Stimulated activated naive CD4-positive, alpha-beta T cell (primary cell): ENCODE data around the gene SCAF4.
A peak's percentile ranks its signal among the peaks of the same experiment; 100 is the strongest.
"Not testable (repeated sequence)": the region's sequence is repeated elsewhere in the genome, so short reads cannot be mapped to it uniquely, and the experiment has no call there.

Experiments
- DNase-seq, 6 experiments: peaks; one replicate each; lab custom pipeline; 2025; lab: John Stamatoyannopoulos, UW

SCAF4 gene

GRCh38 chr21:31668651-31669491 lies 63.0 kb downstream of the SCAF4 start:
- DNase-seq: no peak

- no peak for DNase-seq
Observed at GRCh38 chr21:31667639-31668038, 64.3 kb downstream of the SCAF4 start.

GRCh38 chr21:31667132-31667531 lies 64.8 kb downstream of the SCAF4 start:
- DNase-seq: no peak

GRCh38 chr21:31666445-31667010 lies 65.4 kb downstream of the SCAF4 start:
- no peak for DNase-seq

DNA sequence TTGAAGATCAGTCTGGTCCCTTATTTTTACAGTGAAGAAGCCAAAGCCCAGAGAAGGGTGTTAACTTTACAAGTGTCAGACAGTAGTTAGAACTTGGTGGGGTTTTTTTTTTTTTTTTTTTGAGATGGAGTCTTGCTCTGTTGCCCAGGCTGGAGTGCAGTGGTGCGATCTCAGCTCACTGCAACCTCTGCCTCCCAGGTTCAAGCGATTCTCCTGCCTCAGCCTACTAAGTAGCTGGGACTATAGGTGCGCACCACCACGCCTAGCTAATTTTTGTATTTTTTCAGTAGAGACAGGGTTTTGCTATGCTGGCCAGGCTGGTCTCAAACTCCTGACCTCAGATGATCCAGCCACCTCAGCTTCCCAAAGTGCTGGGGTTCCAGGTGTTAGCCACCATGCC lies 66.0 kb downstream of the SCAF4 start:
- not testable (repeated sequence) for DNase-seq

GRCh38 chr21:31665397-31665796 lies 66.5 kb downstream of the SCAF4 start:
- DNase-seq: no peak

- DNase-seq: no peak
Observed at GRCh38 chr21:31663584-31664249, 68.2 kb downstream of the SCAF4 start.

- DNase-seq: no peak
Observed at GRCh38 chr21:31660591-31660990, 71.3 kb downstream of the SCAF4 start.

DNA sequence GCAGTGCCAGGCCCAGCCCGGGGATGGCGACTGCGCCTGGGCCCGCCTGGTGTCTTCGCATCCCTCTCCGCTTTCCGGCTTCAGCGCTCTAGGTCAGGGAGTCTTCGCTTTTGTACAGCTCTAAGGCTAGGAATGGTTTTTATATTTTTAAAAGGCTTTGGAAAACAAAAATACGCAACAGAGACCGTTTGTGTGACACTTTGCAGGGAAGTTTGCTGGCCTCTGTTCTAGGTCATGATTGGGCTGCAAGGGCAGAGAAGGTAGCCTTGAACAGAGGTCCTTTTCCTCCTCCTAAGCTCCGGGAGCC lies 71.7 kb downstream of the SCAF4 start:
- peak in 2 of 6 experiments; percentile 34 to 62 for DNase-seq

DNA sequence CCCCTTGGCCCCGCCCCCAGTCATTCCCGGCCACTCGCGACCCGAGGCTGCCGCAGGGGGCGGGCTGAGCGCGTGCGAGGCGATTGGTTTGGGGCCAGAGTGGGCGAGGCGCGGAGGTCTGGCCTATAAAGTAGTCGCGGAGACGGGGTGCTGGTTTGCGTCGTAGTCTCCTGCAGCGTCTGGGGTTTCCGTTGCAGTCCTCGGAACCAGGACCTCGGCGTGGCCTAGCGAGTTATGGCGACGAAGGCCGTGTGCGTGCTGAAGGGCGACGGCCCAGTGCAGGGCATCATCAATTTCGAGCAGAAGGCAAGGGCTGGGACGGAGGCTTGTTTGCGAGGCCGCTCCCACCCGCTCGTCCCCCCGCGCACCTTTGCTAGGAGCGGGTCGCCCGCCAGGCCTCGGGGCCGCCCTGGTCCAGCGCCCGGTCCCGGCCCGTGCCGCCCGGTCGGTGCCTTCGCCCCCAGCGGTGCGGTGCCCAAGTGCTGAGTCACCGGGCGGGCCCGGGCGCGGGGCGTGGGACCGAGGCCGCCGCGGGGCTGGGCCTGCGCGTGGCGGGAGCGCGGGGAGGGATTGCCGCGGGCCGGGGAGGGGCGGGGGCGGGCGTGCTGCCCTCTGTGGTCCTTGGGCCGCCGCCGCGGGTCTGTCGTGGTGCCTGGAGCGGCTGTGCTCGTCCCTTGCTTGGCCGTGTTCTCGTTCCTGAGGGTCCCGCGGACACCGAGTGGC lies 72.2 kb downstream of the SCAF4 start, which contains the start of gene SOD1:
TSS of gene SOD1 (plus strand) at position 158 of the 723 bp plus-strand sequence. CDS start at position 235, 77 bp downstream.
- DNase-seq: peak; percentile 94 to 96 (median 95)

DNA sequence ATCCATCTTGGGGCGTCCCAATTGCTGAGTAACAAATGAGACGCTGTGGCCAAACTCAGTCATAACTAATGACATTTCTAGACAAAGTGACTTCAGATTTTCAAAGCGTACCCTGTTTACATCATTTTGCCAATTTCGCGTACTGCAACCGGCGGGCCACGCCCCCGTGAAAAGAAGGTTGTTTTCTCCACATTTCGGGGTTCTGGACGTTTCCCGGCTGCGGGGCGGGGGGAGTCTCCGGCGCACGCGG lies 72.7 kb downstream of the SCAF4 start:
- DNase-seq: no peak

GRCh38 chr21:31658053-31658452 lies 73.9 kb downstream of the SCAF4 start:
- DNase-seq: no peak

- DNase-seq: no peak
Observed at GRCh38 chr21:31656199-31657095, 75.5 kb downstream of the SCAF4 start.

DNA sequence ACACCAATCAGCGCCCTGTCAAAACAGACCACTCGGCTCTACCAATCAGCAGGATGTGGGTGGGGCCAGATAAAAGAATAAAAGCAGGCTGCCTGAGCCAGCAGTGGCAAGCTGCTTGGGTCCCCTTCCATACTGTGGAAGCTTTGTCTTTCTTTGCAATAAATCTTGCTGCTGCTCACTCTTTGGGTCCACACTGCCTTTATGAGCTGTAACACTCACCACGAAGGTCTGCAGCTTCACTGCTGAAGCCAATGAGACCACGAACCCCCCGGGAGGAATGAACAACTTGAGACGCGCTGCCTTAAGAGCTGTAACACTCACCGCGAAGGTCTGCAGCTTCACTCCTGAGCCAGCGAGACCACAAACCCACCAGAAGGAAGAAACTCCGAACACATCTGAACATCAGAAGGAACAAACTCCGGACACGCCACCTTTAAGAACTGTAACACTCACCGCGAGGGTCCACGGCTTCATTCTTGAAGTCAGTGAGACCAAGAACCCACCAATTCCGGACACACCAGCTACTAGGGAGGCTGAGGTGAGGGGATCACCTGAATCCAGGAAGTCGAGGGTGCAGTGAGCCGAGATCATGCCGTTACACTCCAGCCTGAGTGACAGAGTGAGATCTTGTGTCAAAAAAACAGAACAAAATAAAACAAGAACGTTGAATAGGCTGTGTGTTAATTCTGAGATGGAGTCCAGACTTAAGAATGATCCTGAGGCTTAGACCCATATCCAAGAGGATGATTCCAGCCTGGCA lies 76.9 kb downstream of the SCAF4 start:
- peak; percentile 16 to 68 (median 28) for DNase-seq

GRCh38 chr21:31654340-31654739 lies 77.6 kb downstream of the SCAF4 start:
- DNase-seq: no peak

- not testable (repeated sequence) for DNase-seq
Observed at GRCh38 chr21:31651491-31651890, 80.4 kb downstream of the SCAF4 start.

DNA sequence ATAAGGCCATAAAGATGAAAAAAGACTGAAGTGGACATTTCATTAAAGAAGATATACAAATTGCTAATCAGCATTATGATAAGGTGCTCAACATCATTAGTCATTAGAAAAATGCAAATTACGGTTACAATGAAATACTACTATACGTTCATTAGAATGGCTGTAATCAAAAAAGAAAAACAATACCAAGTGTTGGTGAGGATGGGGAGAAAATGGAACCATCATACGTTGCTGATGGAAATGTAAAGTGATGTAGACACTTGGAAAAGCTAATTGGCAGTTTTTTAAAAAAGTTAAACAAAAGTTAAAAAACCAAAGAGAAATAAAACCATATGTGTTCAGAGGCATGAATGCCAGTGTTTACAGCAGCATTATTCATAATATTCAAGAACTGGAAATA lies 81.0 kb downstream of the SCAF4 start:
- DNase-seq: no peak

- DNase-seq: no peak
Observed at GRCh38 chr21:31647650-31648049, 84.3 kb downstream of the SCAF4 start.

DNA sequence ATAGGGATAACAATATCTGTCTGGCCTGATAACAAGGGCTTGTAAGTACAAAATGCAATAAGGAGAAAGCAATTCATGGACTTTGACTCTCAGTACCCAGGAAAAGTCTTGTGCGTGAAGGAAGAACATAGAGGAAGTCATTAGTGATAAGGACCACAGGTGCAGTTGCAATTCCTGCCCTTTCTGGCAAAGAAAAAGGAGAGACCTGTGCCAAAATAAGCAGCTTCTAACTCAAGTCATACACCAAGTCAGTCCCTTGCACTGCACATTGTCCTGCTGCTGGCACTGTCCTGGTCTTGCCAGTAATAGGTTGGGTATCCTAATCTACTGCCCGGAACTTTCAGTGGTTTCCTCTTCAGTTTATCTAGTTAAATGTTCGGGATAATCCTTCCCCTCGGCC lies 87.3 kb downstream of the SCAF4 start:
- DNase-seq: no peak

- no peak for DNase-seq
Observed at GRCh38 chr21:31641416-31641922, 90.4 kb downstream of the SCAF4 start.

DNA sequence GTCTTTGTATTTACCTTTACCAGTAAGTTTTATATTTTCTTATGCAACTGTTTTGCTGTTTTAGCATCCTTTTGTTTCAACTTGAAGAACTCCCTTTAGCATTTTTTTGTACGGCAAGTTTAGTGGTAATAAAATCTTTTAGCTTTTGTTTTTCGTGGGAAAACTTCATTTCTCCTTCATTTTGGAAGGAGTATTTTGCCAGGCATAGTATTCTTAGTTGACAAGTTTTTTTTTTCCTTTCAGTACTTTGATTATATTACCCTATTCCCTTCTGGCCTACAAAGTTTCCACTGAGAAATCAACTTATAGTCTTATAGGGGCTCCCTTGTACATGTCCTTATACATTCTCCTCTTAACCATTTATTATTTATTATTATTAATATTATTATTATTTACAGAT lies 95.0 kb downstream of the SCAF4 start:
- no peak for DNase-seq
